Breast epithelium (tissue), 4 donors: ENCODE measurements around the gene BFAR. TPM values are rescaled to one million over a fixed set of nuclear protein-coding genes. Genes with fewer than 3 reads are reported as not detected.
"Not testable (repeated sequence)": the region's sequence is repeated elsewhere in the genome, so short reads cannot be mapped to it uniquely, and the experiment has no call there.

ENCODE experiments used
- DNase-seq, 2 donors: peaks; one replicate each; pipeline ENCODE4 v3.0.0-alpha.2; 2019; ENCODE audit warnings: low spot score in 2 of 2
- H3K27ac ChIP-seq, 2 donors: fragments of 200-600 bp; sonication (generic) in 1 of 2; one replicate each; pipeline ENCODE4 v1.5.1; 2016 to 2019; ENCODE audit warnings: mild to moderate bottlenecking in 1 of 2
- H3K27me3 ChIP-seq, 2 donors: fragments of 200-600 bp; sonication (generic) in 1 of 2; one replicate each; pipeline versions ENCODE4 v1.5.1 to v1.6.0; 2017 to 2019; ENCODE audit warnings: control low read depth in 1 of 2, mild to moderate bottlenecking in 1 of 2
- H3K36me3 ChIP-seq: fragments of 200-600 bp; one replicate; pipeline ENCODE4 v1.5.1; 2019
- H3K4me1 ChIP-seq, 2 donors: fragments of 200-600 bp; sonication (generic); one replicate each; pipeline ENCODE4 v1.5.1; 2016 to 2019; ENCODE audit warnings: control low read depth in 1 of 2
- H3K4me3 ChIP-seq, 3 donors: fragments of 200-600 bp; sonication (generic); 1 replicate in 2 of 3; 2 replicates in 1 of 3; pipeline ENCODE4 v1.5.1; 2016 to 2019; ENCODE audit warnings: mild to moderate bottlenecking in 3 of 3, moderate library complexity in 2 of 3
- H3K9me3 ChIP-seq, 2 donors: fragments of 200-600 bp; sonication (generic) in 1 of 2; one replicate each; pipeline ENCODE4 v1.5.1; 2016 to 2019; ENCODE audit warnings: control low read depth in 1 of 2
- POLR2A ChIP-seq: fragments of 450-650 bp; IDR thresholded peaks from one replicate; pipeline ENCODE4 v1.6.1; 2016; ENCODE audit warnings: antibody characterized with exemption, mild to moderate bottlenecking, moderate library complexity
- POLR2AphosphoS5 ChIP-seq, 3 donors: sonication (generic); formaldehyde crosslinking; IDR thresholded peaks; one replicate each; pipeline ENCODE4 v1.6.1; 2017; ENCODE audit warnings: antibody characterized with exemption in 3 of 3
- intact Hi-C: fragments of 100-400 bp; cut with DNase I; formaldehyde crosslinking; loops from one replicate; pipeline ENCODE4 v1.15.1; 2023; ENCODE audit warnings: low total_unique reads
- total RNA-seq, 3 donors: library from RNA; depleted of rRNA; stranded (reverse); fragments of >200 nt; gene quantifications; one replicate each; pipeline ENCODE4 v1.1.0, GENCODE V29; 2016
- TF ChIP-seq, protein P1 (sequence below), 3 donors: fragments of 450-650 bp; IDR thresholded peaks; one replicate each; pipeline ENCODE4 v1.5.1; 2016 to 2017; ENCODE audit warnings: antibody characterized with exemption in 3 of 3, mild to moderate bottlenecking in 3 of 3, moderate library complexity in 3 of 3

Gene BFAR
- total RNA-seq, 3 donors from 2014 or later: 53.1 to 69.9 (median 68.5) TPM

DNA sequence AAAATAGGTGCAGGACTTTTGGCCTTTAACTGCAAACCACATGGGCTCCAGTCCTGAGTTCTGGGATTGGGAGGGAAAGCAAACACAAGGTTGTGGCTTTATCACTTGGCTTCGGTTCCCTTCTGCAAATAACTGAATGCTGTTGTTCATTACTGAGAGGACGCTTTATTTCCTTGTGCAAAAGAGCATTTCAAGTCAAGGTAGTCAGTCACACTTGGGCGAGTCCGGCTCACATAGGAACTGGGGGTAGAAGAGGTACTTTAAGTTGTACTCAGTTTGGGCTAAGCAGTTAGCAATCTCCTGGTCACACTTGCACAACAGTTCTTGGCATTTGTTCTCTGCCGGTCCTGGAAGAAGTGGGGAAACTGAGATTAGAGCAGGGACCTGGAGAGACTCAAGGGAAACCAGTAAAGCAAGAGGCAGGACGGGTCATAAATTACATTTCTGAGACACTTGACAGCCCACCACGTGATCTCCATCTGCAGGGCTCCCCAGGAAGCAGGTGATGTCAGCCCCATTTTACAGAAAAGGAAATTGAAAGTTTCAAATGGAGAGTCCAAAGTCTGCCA, 39.7 kb downstream of the BFAR start:
- no peak overlapping the region for H3K4me3 ChIP-seq
- no peak for DNase-seq
- no peaks in the 10 kb centered on the region for H3K36me3 ChIP-seq
- intact Hi-C loops: no loop called here
- no peaks in the 10 kb centered on the region for H3K4me1 ChIP-seq
- no peak overlapping the region for H3K27ac ChIP-seq
- no peaks in the 10 kb centered on the region for H3K9me3 ChIP-seq
- TF ChIP-seq, protein P1, sequence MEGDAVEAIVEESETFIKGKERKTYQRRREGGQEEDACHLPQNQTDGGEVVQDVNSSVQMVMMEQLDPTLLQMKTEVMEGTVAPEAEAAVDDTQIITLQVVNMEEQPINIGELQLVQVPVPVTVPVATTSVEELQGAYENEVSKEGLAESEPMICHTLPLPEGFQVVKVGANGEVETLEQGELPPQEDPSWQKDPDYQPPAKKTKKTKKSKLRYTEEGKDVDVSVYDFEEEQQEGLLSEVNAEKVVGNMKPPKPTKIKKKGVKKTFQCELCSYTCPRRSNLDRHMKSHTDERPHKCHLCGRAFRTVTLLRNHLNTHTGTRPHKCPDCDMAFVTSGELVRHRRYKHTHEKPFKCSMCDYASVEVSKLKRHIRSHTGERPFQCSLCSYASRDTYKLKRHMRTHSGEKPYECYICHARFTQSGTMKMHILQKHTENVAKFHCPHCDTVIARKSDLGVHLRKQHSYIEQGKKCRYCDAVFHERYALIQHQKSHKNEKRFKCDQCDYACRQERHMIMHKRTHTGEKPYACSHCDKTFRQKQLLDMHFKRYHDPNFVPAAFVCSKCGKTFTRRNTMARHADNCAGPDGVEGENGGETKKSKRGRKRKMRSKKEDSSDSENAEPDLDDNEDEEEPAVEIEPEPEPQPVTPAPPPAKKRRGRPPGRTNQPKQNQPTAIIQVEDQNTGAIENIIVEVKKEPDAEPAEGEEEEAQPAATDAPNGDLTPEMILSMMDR (IDR thresholded peaks at IDR 0.05): no peak
- no peak for TF ChIP-seq POLR2A
- no peak for TF ChIP-seq POLR2AphosphoS5 (IDR thresholded peaks at IDR 0.05)
- H3K27me3 ChIP-seq: no peaks in the 10 kb centered on the region

DNA sequence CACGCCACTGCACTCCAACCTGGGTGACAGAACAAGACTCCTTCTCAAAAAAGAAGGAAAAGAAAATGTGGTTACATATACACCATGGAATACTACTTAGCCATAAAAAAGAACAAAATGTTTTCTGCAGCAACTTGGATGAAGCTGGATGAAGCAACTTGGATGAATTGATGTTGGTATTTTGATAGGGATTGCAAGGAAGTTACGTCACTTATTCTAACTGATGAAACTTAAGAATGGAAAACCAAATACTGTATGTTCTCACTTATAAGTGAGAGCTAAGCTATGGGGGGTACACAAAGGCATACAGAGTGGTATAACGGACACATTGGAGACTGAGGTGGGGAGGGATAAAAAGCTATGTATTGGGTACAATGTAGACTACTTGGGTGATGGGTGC, 43.9 kb downstream of the BFAR start:
- TF ChIP-seq, protein P1 (IDR thresholded peaks at IDR 0.05): no peak
- no peak for TF ChIP-seq POLR2AphosphoS5 (IDR thresholded peaks at IDR 0.05)
- no peak for TF ChIP-seq POLR2A
- no peaks in the 10 kb centered on the region for H3K36me3 ChIP-seq
- no peaks in the 10 kb centered on the region for H3K4me1 ChIP-seq
- intact Hi-C loops: no loop called here
- H3K4me3 ChIP-seq: no peak overlapping the region
- no peak overlapping the region for H3K27ac ChIP-seq
- DNase-seq: no peak
- no peaks in the 10 kb centered on the region for H3K9me3 ChIP-seq
- no peaks in the 10 kb centered on the region for H3K27me3 ChIP-seq

DNA sequence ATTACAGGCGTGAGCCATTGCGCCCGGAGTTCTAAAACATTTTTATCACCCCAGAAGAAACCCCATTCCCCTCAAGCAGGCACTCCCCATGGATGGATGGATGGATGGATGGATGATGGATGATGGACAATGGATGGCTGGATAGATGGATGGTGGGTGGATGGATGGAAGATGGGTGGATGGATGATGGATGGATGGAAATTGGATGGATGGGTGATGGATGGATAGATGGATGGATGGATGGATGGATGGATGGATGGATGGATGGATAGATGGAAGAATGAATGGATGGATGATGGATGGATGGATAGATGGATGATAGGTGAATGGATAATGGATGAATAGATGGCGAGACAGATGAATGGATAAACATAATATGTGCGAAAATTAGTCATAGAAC, 44.9 kb downstream of the BFAR start:
- Histone ChIP-seq H3K27ac (no peak overlapping the region), H3K36me3 (no peaks in the 10 kb centered on the region), H3K9me3 (no peaks in the 10 kb centered on the region), H3K4me1 (no peaks in the 10 kb centered on the region), H3K4me3 (no peak overlapping the region), H3K27me3 (no peaks in the 10 kb centered on the region)
- intact Hi-C loops: no loop called here
- no peak for TF ChIP-seq POLR2AphosphoS5 (IDR thresholded peaks at IDR 0.05)
- TF ChIP-seq, protein P1 (IDR thresholded peaks at IDR 0.05): no peak
- TF ChIP-seq POLR2A: no peak
- DNase-seq: no peak

DNA sequence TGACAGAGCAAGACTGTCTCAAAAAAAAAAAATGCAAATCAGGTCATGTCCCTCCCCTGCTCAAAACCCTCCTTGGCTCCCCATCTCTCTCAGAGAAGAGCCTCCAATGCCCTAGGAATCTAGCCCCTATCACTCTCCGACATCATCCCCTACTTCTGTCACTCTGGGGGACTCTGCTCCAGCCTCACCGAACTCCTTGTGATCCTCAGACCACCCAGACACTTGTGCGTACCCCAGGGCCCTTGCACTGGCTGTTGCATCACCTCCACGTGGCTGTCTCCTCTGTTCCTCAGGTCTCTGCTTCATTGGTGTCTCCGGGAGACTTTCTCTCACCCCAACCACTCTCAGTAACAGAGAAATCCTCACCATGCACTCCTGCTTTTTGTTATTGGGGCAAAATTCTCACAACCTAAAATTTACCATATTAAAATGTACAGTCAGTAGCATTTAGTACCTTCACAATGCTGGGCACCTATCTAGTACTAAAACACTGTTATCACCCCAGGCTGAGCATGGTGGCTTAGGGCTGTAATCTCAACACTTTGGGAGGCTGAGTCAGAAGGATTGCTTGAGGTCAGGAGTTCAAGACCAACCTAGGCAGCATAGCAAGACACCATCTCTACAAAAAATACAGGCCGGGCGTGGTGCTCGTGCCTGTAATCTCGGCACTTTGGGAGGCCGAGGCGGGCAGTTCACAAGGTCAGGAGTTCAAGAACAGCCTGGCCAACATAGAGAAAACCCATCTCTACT, 46.2 kb downstream of the BFAR start:
- TF ChIP-seq POLR2A: no peak
- no peak for TF ChIP-seq POLR2AphosphoS5 (IDR thresholded peaks at IDR 0.05)
- TF ChIP-seq, protein P1 (IDR thresholded peaks at IDR 0.05): no peak
- intact Hi-C loops: no loop called here
- Histone ChIP-seq H3K27ac (no peak overlapping the region), H3K27me3 (no peaks in the 10 kb centered on the region), H3K4me3 (no peak overlapping the region), H3K4me1 (no peaks in the 10 kb centered on the region), H3K36me3 (no peaks in the 10 kb centered on the region), H3K9me3 (no peaks in the 10 kb centered on the region)
- DNase-seq: no peak

DNA sequence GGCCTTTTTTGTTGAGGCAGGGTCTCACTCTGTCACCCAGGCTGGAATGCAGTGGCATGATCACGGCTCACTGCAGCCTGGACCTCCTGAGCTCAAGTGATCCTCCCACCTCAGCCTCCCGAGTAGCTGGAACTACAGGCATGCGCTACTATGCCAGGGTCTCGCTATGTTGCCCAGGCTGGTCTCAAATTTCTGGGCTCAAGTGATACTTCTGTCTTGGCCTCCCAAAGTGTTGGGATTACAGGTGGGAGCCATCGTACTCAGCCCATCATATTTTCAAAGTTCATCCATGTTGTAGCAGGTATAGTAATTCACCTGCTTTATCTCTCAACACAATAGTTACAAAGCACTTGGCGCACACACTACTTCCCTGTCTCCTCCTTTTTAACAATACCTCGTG, 47.6 kb downstream of the BFAR start:
- H3K36me3 ChIP-seq, H3K4me1 ChIP-seq, DNase-seq, intact Hi-C loops, H3K27me3 ChIP-seq, H3K9me3 ChIP-seq, H3K4me3 ChIP-seq, H3K27ac ChIP-seq: not testable (repeated sequence)
